ENCODE measurements around the gene NAT16.

NAT16 gene

DNA sequence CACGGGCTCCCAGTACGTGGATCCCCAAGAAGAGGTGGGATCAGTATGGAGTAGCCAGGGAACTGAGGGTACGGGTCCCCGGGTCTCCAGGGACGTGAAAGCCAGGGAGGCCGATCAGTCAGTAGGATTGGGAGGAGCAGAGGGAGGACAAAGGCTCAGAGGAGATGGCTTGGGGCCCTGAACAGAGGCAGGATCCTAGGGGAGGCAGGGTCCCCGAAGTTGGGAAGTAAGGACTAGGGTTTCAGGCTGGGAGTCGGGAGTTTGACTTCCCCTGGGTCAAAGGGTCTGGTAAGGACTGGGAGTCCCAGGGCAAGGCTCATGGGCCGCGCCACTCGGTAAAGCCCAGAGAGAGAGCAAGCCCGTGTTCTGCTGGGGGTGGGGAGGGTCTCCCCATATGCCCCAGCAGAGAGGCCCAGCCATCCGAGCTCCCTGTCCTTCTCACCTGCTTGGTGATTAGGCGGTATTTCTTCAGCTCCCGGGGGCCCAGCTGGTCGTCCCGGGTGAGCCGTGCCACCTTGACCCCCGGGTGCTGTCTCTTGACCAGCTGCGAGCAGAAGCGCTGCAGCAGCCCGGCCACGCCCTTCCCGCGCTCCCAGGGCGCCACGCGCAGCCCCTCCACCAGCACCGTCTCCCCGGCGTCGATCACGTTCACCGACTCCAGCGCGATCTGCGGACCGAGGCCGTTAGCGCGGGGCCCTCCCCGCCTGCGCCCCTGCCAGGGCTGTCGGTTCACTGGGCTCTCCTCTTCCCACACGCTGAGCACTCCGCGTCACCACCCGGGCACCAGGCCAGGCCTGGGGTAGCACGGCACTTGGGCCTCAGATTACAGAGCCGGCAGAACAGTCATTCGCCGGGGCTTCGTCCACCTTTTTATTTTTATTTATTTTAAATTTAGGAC is 7.0 kb downstream of the NAT16 start:
- TF ChIP-seq PAX5 (IDR thresholded peaks at IDR 0.05; ENCODE audit: insufficient read depth, low read length, severe bottlenecking) (no peak), POLR2A (IDR thresholded peaks at IDR 0.05; ENCODE audit: low read depth, low read length) (no peak), POU2F2 (IDR thresholded peaks at IDR 0.05; ENCODE audit: low read depth, low read length) (no peak), TAF1 (IDR thresholded peaks at IDR 0.05; ENCODE audit: low read depth, low read length) (no peak), POLR2AphosphoS5 (IDR thresholded peaks at IDR 0.05; ENCODE audit: low read depth, low read length) (no peak), SPI1 (IDR thresholded peaks at IDR 0.05; ENCODE audit: low read depth, low read length) (no peak)
- DNase-seq (ENCODE audit: insufficient read length, low spot score) (no peak), FAIRE-seq (no peak)

DNA sequence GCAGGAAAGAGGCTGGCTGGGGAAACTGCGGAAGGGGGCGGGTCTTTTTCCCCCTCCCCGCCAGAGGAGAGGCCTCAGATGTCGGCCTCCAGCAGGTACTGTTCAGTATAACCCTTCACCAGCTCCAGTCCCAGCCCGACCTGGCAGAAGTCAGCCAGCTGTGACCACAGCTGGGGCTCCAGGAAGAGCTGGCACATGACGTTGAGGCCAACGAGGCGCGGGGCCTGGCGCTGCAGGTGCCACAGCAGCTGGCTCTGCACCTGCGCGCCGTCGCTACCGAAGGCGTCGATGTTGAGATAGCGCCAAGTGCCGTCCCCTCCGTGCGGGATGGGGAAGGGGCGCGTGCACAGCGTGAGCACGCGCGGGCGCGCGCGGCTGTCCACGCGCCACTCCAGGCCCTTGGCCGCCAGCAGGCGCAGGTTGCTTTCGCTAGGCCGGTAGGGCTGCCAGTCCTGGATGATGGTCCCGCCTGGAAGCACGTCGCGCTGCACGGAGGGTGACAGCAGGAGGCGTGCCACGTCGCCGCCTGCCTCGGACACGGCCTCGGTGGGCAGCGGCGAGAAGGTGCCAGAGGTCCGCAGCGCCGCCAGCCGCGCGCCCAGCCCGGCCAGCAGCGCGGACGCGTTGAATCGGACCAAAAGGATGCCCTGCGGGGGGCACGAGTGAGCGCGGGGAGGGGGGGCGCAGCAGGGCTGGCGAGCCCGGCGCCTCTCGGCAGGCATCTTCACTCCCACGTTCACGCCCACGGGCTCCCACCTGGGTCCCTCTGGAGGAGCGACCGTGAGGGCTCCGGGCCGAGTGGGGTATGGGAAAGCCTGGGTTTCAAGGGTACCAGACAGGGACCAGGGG is 7.9 kb downstream of the NAT16 start:
- FAIRE-seq (peak; percentile 55), DNase-seq (ENCODE audit: insufficient read length, low spot score) (no peak)
- TF ChIP-seq PAX5 (IDR thresholded peaks at IDR 0.05; ENCODE audit: insufficient read depth, low read length, severe bottlenecking) = no peak
- no peak for TF ChIP-seq POLR2A (IDR thresholded peaks at IDR 0.05; ENCODE audit: low read depth, low read length)
- no peak for TF ChIP-seq SPI1 (IDR thresholded peaks at IDR 0.05; ENCODE audit: low read depth, low read length)
- TF ChIP-seq POU2F2 (IDR thresholded peaks at IDR 0.05; ENCODE audit: low read depth, low read length) = no peak
- no peak for TF ChIP-seq POLR2AphosphoS5 (IDR thresholded peaks at IDR 0.05; ENCODE audit: low read depth, low read length)

DNA sequence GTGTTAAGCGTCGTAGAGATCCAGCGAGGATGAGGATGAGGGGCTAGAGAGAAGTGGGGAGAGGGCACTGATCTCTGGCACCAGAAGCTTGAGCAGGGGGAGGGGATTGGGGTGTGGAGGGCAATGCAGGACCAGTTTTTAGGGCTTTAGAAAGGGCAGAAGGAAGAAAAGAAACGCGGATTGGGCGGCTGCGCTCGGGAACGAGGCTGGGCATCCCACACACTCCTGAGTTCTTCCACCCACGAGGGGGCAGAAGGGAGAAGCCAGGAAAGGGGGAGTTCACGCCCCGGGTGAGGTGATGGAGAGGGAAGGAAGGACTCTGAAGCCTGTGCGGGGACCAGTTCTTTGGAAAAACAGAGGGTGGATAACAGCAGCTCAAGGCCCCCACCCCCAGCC is 8.7 kb downstream of the NAT16 start:
- no peak for TF ChIP-seq PAX5 (IDR thresholded peaks at IDR 0.05; ENCODE audit: insufficient read depth, low read length, severe bottlenecking)
- TF ChIP-seq SPI1 (IDR thresholded peaks at IDR 0.05; ENCODE audit: low read depth, low read length) = no peak
- TF ChIP-seq POLR2AphosphoS5 (IDR thresholded peaks at IDR 0.05; ENCODE audit: low read depth, low read length) = no peak
- TF ChIP-seq POU2F2 (IDR thresholded peaks at IDR 0.05; ENCODE audit: low read depth, low read length) = no peak
- TF ChIP-seq TAF1 (IDR thresholded peaks at IDR 0.05; ENCODE audit: low read depth, low read length) = no peak
- no peak for TF ChIP-seq POLR2A (IDR thresholded peaks at IDR 0.05; ENCODE audit: low read depth, low read length)
- DNase-seq (ENCODE audit: insufficient read length, low spot score) (no peak), FAIRE-seq (no peak)

DNA sequence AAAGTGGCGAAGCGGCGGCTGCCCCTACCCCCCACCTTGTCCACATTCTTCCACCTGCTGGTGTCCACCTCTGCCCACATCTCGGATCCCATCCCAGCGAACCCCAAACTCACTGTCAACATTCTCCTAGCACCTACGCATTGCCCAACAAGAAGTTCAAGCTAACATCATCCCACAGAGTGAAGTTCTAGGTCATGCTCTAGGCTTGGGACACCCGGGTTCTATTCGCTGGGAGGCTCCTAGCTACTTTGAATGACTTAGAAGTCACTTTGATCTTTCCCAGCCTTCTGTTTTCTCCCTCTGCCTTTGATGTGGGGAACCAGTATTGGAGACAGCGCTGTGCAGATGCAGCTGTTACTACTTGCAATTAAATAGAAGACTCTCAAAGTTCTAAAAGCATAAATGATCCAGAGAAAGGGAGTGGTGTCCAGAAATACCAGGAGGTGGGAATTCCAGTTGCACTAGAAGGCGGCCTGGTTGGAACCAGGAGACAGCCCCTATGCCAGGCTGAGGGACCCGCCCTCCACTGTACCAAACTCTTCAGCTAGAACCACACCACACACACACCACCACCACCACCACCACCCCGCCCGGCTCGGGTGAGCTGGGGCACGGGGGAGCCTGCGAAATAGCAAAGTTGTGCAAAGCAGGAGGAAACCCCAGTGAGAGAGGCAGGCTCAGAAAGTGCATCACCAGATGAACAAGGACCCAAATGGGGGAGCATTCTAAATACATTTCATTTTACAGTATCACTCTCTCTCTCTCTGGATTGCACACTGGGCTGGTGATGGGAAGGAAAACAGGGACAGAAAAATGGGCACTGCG is 9.3 kb downstream of the NAT16 start:
- TF ChIP-seq POLR2A (IDR thresholded peaks at IDR 0.05; ENCODE audit: low read depth, low read length) (no peak), SPI1 (IDR thresholded peaks at IDR 0.05; ENCODE audit: low read depth, low read length) (no peak), POU2F2 (IDR thresholded peaks at IDR 0.05; ENCODE audit: low read depth, low read length) (no peak), POLR2AphosphoS5 (IDR thresholded peaks at IDR 0.05; ENCODE audit: low read depth, low read length) (no peak), TAF1 (IDR thresholded peaks at IDR 0.05; ENCODE audit: low read depth, low read length) (no peak), PAX5 (IDR thresholded peaks at IDR 0.05; ENCODE audit: insufficient read depth, low read length, severe bottlenecking) (no peak)
- DNase-seq (ENCODE audit: insufficient read length, low spot score) = no peak
- no peak for FAIRE-seq

DNA sequence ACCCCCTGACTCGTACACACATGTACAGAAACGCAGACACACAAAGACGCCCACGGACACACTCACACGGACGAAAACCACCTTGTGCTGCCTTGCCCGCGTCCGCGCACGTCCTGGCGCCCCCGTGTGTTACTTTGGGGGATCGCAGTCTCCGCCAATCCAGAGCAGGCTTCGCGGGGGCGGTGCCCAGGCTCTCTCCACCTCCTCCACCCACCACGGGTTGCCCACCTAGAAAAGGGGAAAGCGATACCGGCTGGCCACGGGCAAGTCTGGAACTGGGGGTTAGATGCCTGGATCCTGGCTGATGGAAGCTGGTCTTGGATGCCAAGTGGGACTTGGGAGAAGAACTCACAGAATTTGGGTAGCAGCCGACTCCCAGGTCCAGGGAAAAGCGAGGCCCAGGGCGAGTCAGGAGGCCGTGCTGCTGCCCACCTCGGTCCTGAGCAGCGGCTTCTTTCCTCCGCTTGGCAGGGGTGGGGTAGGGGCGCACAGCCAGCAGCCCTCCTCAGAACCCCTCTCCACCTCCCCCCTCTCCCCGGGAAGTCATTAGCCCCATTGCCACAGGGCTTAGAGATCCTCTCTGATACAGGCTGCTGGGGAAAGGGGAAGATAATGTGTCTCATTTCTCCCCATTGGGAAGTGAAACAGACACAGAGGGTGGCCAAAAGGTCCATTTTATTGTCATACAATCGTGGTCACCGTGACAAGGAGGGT is 10.1 kb downstream of the NAT16 start:
- TF ChIP-seq POU2F2 (IDR thresholded peaks at IDR 0.05; ENCODE audit: low read depth, low read length) (peak; percentile 51; the same call in 1 of the 2 replicates), SPI1 (IDR thresholded peaks at IDR 0.05; ENCODE audit: low read depth, low read length) (no peak)
- peak; percentile 85 for FAIRE-seq

DNA sequence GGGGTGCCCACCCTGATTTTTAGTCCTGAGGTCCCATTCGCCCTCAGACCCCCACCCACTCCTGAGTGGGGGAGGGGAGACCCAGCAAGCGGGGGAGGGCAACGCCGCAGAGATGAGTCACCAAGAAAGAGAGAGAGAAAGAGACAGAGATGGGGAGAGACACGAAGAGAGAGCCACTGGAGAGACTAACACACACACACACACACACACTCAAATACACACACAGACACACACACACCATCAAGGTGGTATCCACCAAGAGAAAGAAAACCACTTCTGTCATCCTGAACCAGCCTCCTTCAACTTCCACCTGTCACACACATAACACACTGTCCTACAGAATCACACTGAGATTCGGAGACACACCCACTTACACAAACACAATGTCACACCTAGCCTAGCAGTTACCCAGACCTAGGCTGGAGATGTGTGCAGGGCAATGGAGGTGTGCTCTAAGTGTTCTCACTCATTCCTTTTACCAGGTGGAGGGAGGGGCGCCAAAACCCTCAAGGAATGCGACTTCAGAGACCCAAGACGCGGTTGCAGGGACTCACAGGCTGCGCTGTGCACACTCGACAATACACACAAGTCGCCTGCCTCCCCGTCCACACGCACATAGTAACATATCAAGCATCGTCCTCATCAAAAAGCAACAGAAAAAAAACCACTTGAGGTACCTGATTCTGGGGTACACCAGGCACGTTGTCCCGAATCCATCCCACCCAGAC is 10.8 kb downstream of the NAT16 start:
- TF ChIP-seq POU2F2 (IDR thresholded peaks at IDR 0.05; ENCODE audit: low read depth, low read length) (no peak), POLR2AphosphoS5 (IDR thresholded peaks at IDR 0.05; ENCODE audit: low read depth, low read length) (no peak), PAX5 (IDR thresholded peaks at IDR 0.05; ENCODE audit: insufficient read depth, low read length, severe bottlenecking) (no peak), SPI1 (IDR thresholded peaks at IDR 0.05; ENCODE audit: low read depth, low read length) (no peak), TAF1 (IDR thresholded peaks at IDR 0.05; ENCODE audit: low read depth, low read length) (no peak), POLR2A (IDR thresholded peaks at IDR 0.05; ENCODE audit: low read depth, low read length) (no peak)
- DNase-seq (ENCODE audit: insufficient read length, low spot score) (no peak), FAIRE-seq (peak; percentile 59)

More for the DNA sequence above, 10.1 kb downstream of the NAT16 start:
- DNase-seq (ENCODE audit: insufficient read length, low spot score) = peak; percentile 72

DNA sequence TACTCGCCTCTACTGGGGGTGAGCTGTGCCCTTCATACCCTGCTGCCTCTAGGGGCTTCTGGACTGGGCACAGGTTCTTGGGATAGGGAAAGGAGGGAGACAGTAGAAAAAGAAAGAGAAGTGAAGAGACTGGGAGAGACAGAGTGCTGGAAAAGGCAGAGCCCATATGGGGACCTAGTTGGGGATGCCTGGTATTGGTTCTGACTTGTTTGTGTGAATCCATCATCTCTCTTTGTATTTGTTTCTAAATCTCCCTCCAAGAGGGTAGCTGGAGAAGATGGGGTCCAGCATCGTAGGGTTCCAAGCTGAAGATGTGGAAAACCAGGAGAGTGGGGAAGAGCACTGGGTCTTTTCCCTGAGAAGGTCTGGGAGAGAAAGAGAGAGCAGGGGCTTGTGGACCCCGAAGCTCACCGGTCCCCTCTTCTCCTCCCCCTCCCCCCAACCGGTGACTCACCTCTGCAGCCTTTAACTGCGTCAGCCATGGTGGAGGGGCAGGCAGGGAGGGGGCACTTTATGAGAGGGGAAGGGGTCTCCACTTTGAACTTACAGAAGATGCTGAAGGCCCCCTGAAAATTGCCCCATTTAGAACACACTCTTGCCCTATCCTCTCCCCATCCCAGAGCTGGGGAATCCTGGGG is 11.6 kb downstream of the NAT16 start:
- FAIRE-seq = no peak
- TF ChIP-seq TAF1 (IDR thresholded peaks at IDR 0.05; ENCODE audit: low read depth, low read length) = no peak
- no peak for TF ChIP-seq SPI1 (IDR thresholded peaks at IDR 0.05; ENCODE audit: low read depth, low read length)
- TF ChIP-seq POU2F2 (IDR thresholded peaks at IDR 0.05; ENCODE audit: low read depth, low read length) = no peak
- no peak for TF ChIP-seq POLR2AphosphoS5 (IDR thresholded peaks at IDR 0.05; ENCODE audit: low read depth, low read length)
- no peak for TF ChIP-seq POLR2A (IDR thresholded peaks at IDR 0.05; ENCODE audit: low read depth, low read length)
- TF ChIP-seq PAX5 (IDR thresholded peaks at IDR 0.05; ENCODE audit: insufficient read depth, low read length, severe bottlenecking) = no peak
- no peak for DNase-seq (ENCODE audit: insufficient read length, low spot score)
